H1 (cell line): ENCODE results near the gene MINDY1. TPM values are rescaled to one million over a fixed set of nuclear protein-coding genes. Genes with fewer than 3 reads are reported as not detected.

Experiments
- CTCF ChIA-PET: fragments of 300-600 bp; sonication (Branson Sonifier 250); formaldehyde crosslinking; loops from one replicate; lab custom pipeline; 2021; ENCODE audit not compliant: partially characterized antibody; lab: Charles Lee
- POLR2A ChIA-PET: fragments of 300-600 bp; sonication (Branson Sonifier 250); formaldehyde crosslinking; loops from one replicate; lab custom pipeline; 2021; ENCODE audit warnings: inconsistent platforms; ENCODE audit not compliant: partially characterized antibody; lab: Charles Lee
- DNase-seq, 2 experiments: peaks; one replicate each; pipeline versions ENCODE4 v3.0.0 to v3.0.0-alpha.2; 2010 to 2022; ENCODE audit warnings: low spot score in 2 of 2, low read depth in 1 of 2, mixed read lengths in 1 of 2
- FAIRE-seq: peaks from 2 replicates; lab custom pipeline; 2011; peaks lifted over from hg19 to GRCh38; lab: Jason Lieb, UNC
- H2AFZ ChIP-seq: 2 replicates; pipeline ENCODE4 v1.8.1; 2012; ENCODE audit warnings: low read length, inconsistent platforms
- H2AK5ac ChIP-seq: 2 replicates; pipeline ENCODE4 v1.6.1; 2013; ENCODE audit warnings: low read depth, low read length
- H2BK120ac ChIP-seq: replicated peaks from 2 replicates; pipeline ENCODE3; 2013; ENCODE audit warnings: low read depth, low read length, inconsistent platforms
- H2BK12ac ChIP-seq: 2 replicates; pipeline ENCODE4 v1.6.1; 2013; ENCODE audit warnings: low read depth, low read length
- H2BK15ac ChIP-seq: 2 replicates; pipeline ENCODE4 v1.6.1; 2013; ENCODE audit warnings: low read length
- H2BK20ac ChIP-seq: 2 replicates; pipeline ENCODE4 v1.6.1; 2013; ENCODE audit warnings: low read length
- H2BK5ac ChIP-seq: 2 replicates; pipeline ENCODE4 v1.6.1; 2013; ENCODE audit warnings: low read depth, low read length
- H3K14ac ChIP-seq: 2 replicates; pipeline ENCODE4 v1.6.1; 2013; ENCODE audit warnings: inconsistent platforms; ENCODE audit not compliant: insufficient read length
- H3K18ac ChIP-seq: 2 replicates; pipeline ENCODE4 v1.6.1; 2013; ENCODE audit warnings: low read length; ENCODE audit errors: extremely low read depth
- H3K23ac ChIP-seq: 2 replicates; pipeline ENCODE4 v1.6.1; 2013; ENCODE audit warnings: inconsistent platforms; ENCODE audit not compliant: insufficient read length
- H3K23me2 ChIP-seq: 2 replicates; pipeline ENCODE4 v1.6.1; 2013; ENCODE audit warnings: low read depth, low read length
- H3K27ac ChIP-seq: 2 replicates; pipeline ENCODE4 v1.6.1; 2011; ENCODE audit warnings: low read depth, low read length, inconsistent platforms
- H3K27me3 ChIP-seq, 4 experiments: replicated peaks in 1 of 4; 1 replicate in 1 of 4; 2 replicates in 3 of 4; pipeline versions ENCODE4 v1.6.1 to v1.8.1; 2011 to 2013; ENCODE audit warnings: low read length in 3 of 4, mild to moderate bottlenecking in 3 of 4, inconsistent platforms in 2 of 4, mixed read lengths in 2 of 4, moderate library complexity in 1 of 4; ENCODE audit not compliant: control insufficient read depth in 3 of 4, insufficient read depth in 3 of 4; ENCODE audit errors: extremely low read depth in 1 of 4
- H3K36me3 ChIP-seq, 4 experiments: 2 replicates each; pipeline versions ENCODE4 v1.6.1 to v1.8.1; 2011 to 2013; ENCODE audit warnings: mild to moderate bottlenecking in 4 of 4, low read length in 3 of 4, moderate library complexity in 2 of 4, control low read depth in 1 of 4, inconsistent platforms in 1 of 4; ENCODE audit not compliant: insufficient read depth in 4 of 4, control insufficient read depth in 2 of 4
- H3K4ac ChIP-seq: replicated peaks from 2 replicates; pipeline ENCODE3; 2013; ENCODE audit warnings: low read length, low read depth, mixed read lengths, inconsistent platforms; ENCODE audit not compliant: insufficient read length
- H3K4me1 ChIP-seq, 4 experiments: replicated peaks in 1 of 4; 1 replicate in 1 of 4; 2 replicates in 3 of 4; pipeline versions ENCODE4 v1.6.1 to v1.8.1; 2011 to 2013; ENCODE audit warnings: low read length in 3 of 4, inconsistent platforms in 2 of 4, mixed read lengths in 1 of 4; ENCODE audit not compliant: insufficient read depth in 4 of 4, control insufficient read depth in 3 of 4
- H3K4me2 ChIP-seq, 2 experiments: 2 replicates each; pipeline versions ENCODE4 v1.6.1 to v1.8.1; 2011 to 2013; ENCODE audit warnings: low read depth in 2 of 2, low read length in 2 of 2, control low read depth in 1 of 2, inconsistent platforms in 1 of 2, mild to moderate bottlenecking in 1 of 2; ENCODE audit not compliant: insufficient read depth in 1 of 2
- H3K4me3 ChIP-seq, 4 experiments: fragments of 200-600, 300-600 bp in 1 of 4; sonication (generic), shearing (Covaris generic), sonication (Bioruptor Twin) in 1 of 4; 2 replicates each; pipeline versions ENCODE4 v1.5.1 to v1.8.1; 2011 to 2016; ENCODE audit warnings: low read length in 4 of 4, low read depth in 3 of 4, control low read depth in 2 of 4, inconsistent platforms in 2 of 4, mild to moderate bottlenecking in 2 of 4, mixed read lengths in 1 of 4, moderate library complexity in 1 of 4; ENCODE audit not compliant: insufficient read depth in 2 of 4; ENCODE audit errors: extremely low read depth in 1 of 4
- H3K56ac ChIP-seq: replicated peaks from 2 replicates; pipeline ENCODE3; 2013; ENCODE audit warnings: low read depth, mild to moderate bottlenecking, mixed read lengths, low read length, inconsistent platforms; ENCODE audit not compliant: insufficient read length
- H3K79me1 ChIP-seq: 2 replicates; pipeline ENCODE4 v1.6.1; 2013; ENCODE audit warnings: low read depth, low read length, control low read depth
- H3K79me2 ChIP-seq, 2 experiments: 2 replicates each; pipeline versions ENCODE4 v1.6.1 to v1.8.1; 2012 to 2013; ENCODE audit warnings: low read length in 2 of 2, mild to moderate bottlenecking in 2 of 2, inconsistent platforms in 1 of 2; ENCODE audit not compliant: insufficient read depth in 2 of 2, control insufficient read depth in 1 of 2
- H3K9ac ChIP-seq, 4 experiments: replicated peaks in 1 of 4; 1 replicate in 1 of 4; 2 replicates in 3 of 4; pipeline versions ENCODE4 v1.6.1 to v1.8.1; 2011 to 2013; ENCODE audit warnings: low read depth in 3 of 4, low read length in 3 of 4, control low read depth in 2 of 4, mild to moderate bottlenecking in 2 of 4, moderate library complexity in 2 of 4, inconsistent platforms in 1 of 4; ENCODE audit errors: extremely low read depth in 1 of 4
- H3K9me3 ChIP-seq, 2 experiments: 2 replicates each; pipeline versions ENCODE4 v1.6.1 to v1.8.1; 2012 to 2013; ENCODE audit warnings: mild to moderate bottlenecking in 2 of 2, moderate library complexity in 2 of 2, control low read depth in 1 of 2, inconsistent platforms in 1 of 2, low read depth in 1 of 2, low read length in 1 of 2, mixed read lengths in 1 of 2; ENCODE audit not compliant: insufficient read depth in 2 of 2
- H4K20me1 ChIP-seq, 2 experiments: replicated peaks in 1 of 2; 2 replicates each; pipeline versions ENCODE3 to v1.8.1; 2011 to 2013; ENCODE audit warnings: inconsistent platforms in 2 of 2, low read length in 2 of 2, mild to moderate bottlenecking in 1 of 2; ENCODE audit not compliant: insufficient read depth in 2 of 2, control insufficient read depth in 1 of 2
- H4K5ac ChIP-seq: 2 replicates; pipeline ENCODE4 v1.6.1; 2013; ENCODE audit warnings: low read length, low read depth, mixed read lengths, inconsistent platforms; ENCODE audit not compliant: insufficient read length
- H4K8ac ChIP-seq: 2 replicates; pipeline ENCODE4 v1.8.0; 2013; ENCODE audit warnings: mild to moderate bottlenecking, moderate library complexity, low read length, inconsistent platforms; ENCODE audit not compliant: insufficient read depth; ENCODE audit errors: extremely low read depth
- H4K91ac ChIP-seq: replicated peaks from 2 replicates; pipeline ENCODE3; 2013; ENCODE audit warnings: low read length, mixed read lengths, inconsistent platforms; ENCODE audit not compliant: insufficient read length
- JUND ChIP-seq: IDR thresholded peaks from 2 replicates; pipeline ENCODE4 v1.6.1; 2011; ENCODE audit warnings: mild to moderate bottlenecking, improper control_type of control experiment, low read length
- KDM5A ChIP-seq: fragments of 200-600 bp; IDR thresholded peaks from 2 replicates; pipeline ENCODE4 v1.7.1; 2012; ENCODE audit warnings: mild to moderate bottlenecking, low read length, inconsistent platforms, mixed read lengths
- MAFK ChIP-seq: IDR thresholded peaks from 2 replicates; pipeline ENCODE4 v1.6.1; 2012; ENCODE audit warnings: low read depth, mild to moderate bottlenecking, improper control_type of control experiment, low read length
- NANOG ChIP-seq: IDR thresholded peaks from 2 replicates; pipeline ENCODE4 v1.6.1; 2011; ENCODE audit warnings: low read length, low read depth, mild to moderate bottlenecking, inconsistent platforms; ENCODE audit not compliant: insufficient read depth, poor library complexity, severe bottlenecking
- POLR2AphosphoS5 ChIP-seq: IDR thresholded peaks from 2 replicates; pipeline ENCODE4 v1.6.1; 2011; ENCODE audit warnings: low read depth, low read length
- SIN3A ChIP-seq, 2 experiments: IDR thresholded peaks in 1 of 2; conservative IDR thresholded peaks in 1 of 2; 2 replicates each; pipeline ENCODE4 v1.6.1; 2011 to 2012; ENCODE audit warnings: low read length in 2 of 2, improper control_type of control experiment in 1 of 2, low read depth in 1 of 2, mild to moderate bottlenecking in 1 of 2
- SIX5 ChIP-seq: IDR thresholded peaks from 2 replicates; pipeline ENCODE4 v1.6.1; 2011; ENCODE audit warnings: mild to moderate bottlenecking, low read depth, low read length
- SP2 ChIP-seq: IDR thresholded peaks from 2 replicates; pipeline ENCODE4 v1.6.1; 2012; ENCODE audit warnings: mild to moderate bottlenecking, low read length, inconsistent platforms
- SUZ12 ChIP-seq: fragments of 200-600 bp; sonication (generic); IDR thresholded peaks from 2 replicates; pipeline ENCODE4 v1.6.1; 2012; ENCODE audit warnings: mild to moderate bottlenecking, inconsistent platforms, low read length, moderate library complexity, mixed read lengths
- TAF1 ChIP-seq: IDR thresholded peaks from 2 replicates; pipeline ENCODE4 v1.6.1; 2011; ENCODE audit warnings: mild to moderate bottlenecking, low read depth, low read length
- TAF7 ChIP-seq: optimal IDR thresholded peaks from 2 replicates; pipeline ENCODE3; 2011; ENCODE audit warnings: low read depth, mild to moderate bottlenecking, inconsistent platforms, low read length, moderate library complexity, borderline replicate concordance
- TBP ChIP-seq: IDR thresholded peaks from 2 replicates; pipeline ENCODE4 v1.6.1; 2011; ENCODE audit warnings: low read depth, low read length, improper control_type of control experiment
- WGBS, 2 experiments: shearing (Covaris generic) in 1 of 2; methylation state at CpG; one replicate each; pipeline versions ENCODE4 v1.1.6 to v1.1.7; 2013 to 2015; ENCODE audit warnings: low lambda C conversion rate in 2 of 2, mixed read lengths in 2 of 2, inconsistent platforms in 1 of 2, low coverage in 1 of 2, missing lambda C conversion rate in 1 of 2; ENCODE audit not compliant: insufficient replicate concordance in 2 of 2, insufficient coverage in 1 of 2, insufficient read length in 1 of 2; ENCODE audit errors: extremely low coverage in 1 of 2, missing lambda C conversion rate in 1 of 2; 5-methylcytosine and 5-hydroxymethylcytosine counted together
- polyA plus RNA-seq, 7 experiments: library from polyadenylated mRNA; depleted of rRNA in 3 of 7; stranded (reverse) in 5 of 7; unstranded in 2 of 7; fragments of >200 nt in 5 of 7; fragments of 200-250 nt in 2 of 7; gene quantifications; 1 replicate in 5 of 7; 2 replicates in 1 of 7; 4 replicates in 1 of 7; pipeline versions ENCODE4 v1.2.1 to v1.2.3, GENCODE V29; 2011 to 2013; ENCODE audit warnings: missing spikeins in 2 of 7, mixed read lengths in 2 of 7
- total RNA-seq: library from RNA; stranded (reverse); fragmentation: NEBNext Ultra II Directional; extraction: Animal tissue kit (Norgen Biotek cat#: 25700); gene quantifications from 2 replicates; pipeline ENCODE4 v1.2.1, GENCODE V29; 2021
- TF ChIP-seq, protein P1 (sequence below): IDR thresholded peaks from 2 replicates; pipeline ENCODE4 v1.6.1; 2011; ENCODE audit warnings: low read depth, mild to moderate bottlenecking, low read length; ENCODE audit not compliant: insufficient read depth

The MINDY1 gene
- total and polyA plus RNA-seq, 2 of the 8 experiments (the other 6 are each of a cell fraction or from before 2014, with no cell fraction given) = 10.3 to 11.4 TPM

DNA sequence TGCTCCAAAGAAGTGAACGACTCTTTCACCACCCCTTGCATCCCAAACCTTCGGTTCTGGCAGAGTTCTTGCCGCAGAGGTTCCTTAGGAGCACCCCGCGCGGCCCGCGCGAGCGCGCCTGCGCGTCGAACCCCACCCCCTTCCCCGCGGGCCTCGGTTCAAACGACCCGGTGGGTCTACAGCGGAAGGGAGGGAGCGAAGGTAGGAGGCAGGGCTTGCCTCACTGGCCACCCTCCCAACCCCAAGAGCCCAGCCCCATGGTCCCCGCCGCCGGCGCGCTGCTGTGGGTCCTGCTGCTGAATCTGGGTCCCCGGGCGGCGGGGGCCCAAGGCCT, 40.9 kb upstream of the MINDY1 start, which contains the start of gene C1orf56:
TSS of gene C1orf56 (plus strand) at position 161 of the 334 bp plus-strand sequence. CDS start at position 258, 97 bp downstream.
- H3K9me3 ChIP-seq = no peaks in the 10 kb centered on the region; a peak in 1 of 4 replicates
- H3K36me3 ChIP-seq = peaks cover 2 to 28% (median 6%) of the 10 kb centered on the region in 4 experiments; a peak in 6 of 8 replicates
- H2BK120ac ChIP-seq = peak within 1 kb of the TSS; percentile 16
- H3K23me2 ChIP-seq = peaks cover 8% of the 10 kb centered on the region; the same call in 1 of the 2 replicates
- peak within 1 kb of the TSS; percentile 70 to 96 (median 84) for H3K4me3 ChIP-seq
- WGBS, 2 experiments = 0% methylated on average over 11 of the region's 29 CpGs; no CpG with 5 or more reads in 1 of the 2 experiments
- peak within 1 kb of the TSS; percentile 55; the same call in 1 of the 2 replicates for H2AK5ac ChIP-seq
- CTCF ChIA-PET = interaction anchor here (0.7 to 9.6 kb wide), 18 partner anchors 8 to 222 kb away, joined by 3 to 95 read pairs (median 4); partner anchors contain the start of genes CDC42SE1, MINDY1 and MLLT11
- no peaks in the 10 kb centered on the region for H3K79me1 ChIP-seq
- H2AFZ ChIP-seq = peak within 1 kb of the TSS; percentile 68; the same call in 1 of the 2 replicates
- H4K5ac ChIP-seq = peak within 1 kb of the TSS; percentile 58
- H4K8ac ChIP-seq = peak within 1 kb of the TSS; percentile 95
- no peak for FAIRE-seq
- no peaks in the 10 kb centered on the region for H3K79me2 ChIP-seq
- peak within 1 kb of the TSS; percentile 95 for H3K18ac ChIP-seq
- H2BK12ac ChIP-seq = peak within 1 kb of the TSS; percentile 86
- peak in 1 of 2 experiments; percentile 83 for DNase-seq
- H3K9ac ChIP-seq = peak within 1 kb of the TSS; percentile 64 to 81 (median 74)
- no peak within 1 kb of the TSS for H3K23ac ChIP-seq
- peak within 1 kb of the TSS; percentile 88 for H2BK5ac ChIP-seq
- POLR2A ChIA-PET = interaction anchor here (0.8 to 7.7 kb wide), 18 partner anchors 11 to 234 kb away, joined by 3 to 107 read pairs (median 5); partner anchors contain the start of genes ANXA9, BNIPL, CDC42SE1 and GABPB2
- H3K27ac ChIP-seq = peak within 1 kb of the TSS; percentile 60
- H2BK20ac ChIP-seq = no peak within 1 kb of the TSS
- peak within 1 kb of the TSS; percentile 74 for H3K56ac ChIP-seq
- H3K14ac ChIP-seq = no peak within 1 kb of the TSS
- H4K20me1 ChIP-seq = peaks cover 0 to 3% of the 10 kb centered on the region in 2 experiments
- H3K27me3 ChIP-seq = no peaks in the 10 kb centered on the region
- H2BK15ac ChIP-seq = 0 out of 2 replicates have a peak within 1 kb of the TSS, but pooled peaks have one; percentile 92
- H3K4ac ChIP-seq = peak within 1 kb of the TSS; percentile 64
- H3K4me2 ChIP-seq = peak within 1 kb of the TSS; percentile 92 to 98
- H3K4me1 ChIP-seq = peaks cover 0 to 7% (median 3%) of the 10 kb centered on the region in 4 experiments; a peak in 4 of 7 replicates
- peak within 1 kb of the TSS; percentile 83 for H4K91ac ChIP-seq
- no peak for TF ChIP-seq SP2
- TF ChIP-seq SIN3A (conservative IDR thresholded peaks at IDR 0.05 in 1 of 2, IDR thresholded peaks at IDR 0.05 in 1 of 2; ENCODE audit: low read depth in 1 of 2, low read length in 2 of 2) = no peak
- no peak for TF ChIP-seq NANOG
- TF ChIP-seq TAF7 = peak; percentile 63
- TF ChIP-seq, protein P1, sequence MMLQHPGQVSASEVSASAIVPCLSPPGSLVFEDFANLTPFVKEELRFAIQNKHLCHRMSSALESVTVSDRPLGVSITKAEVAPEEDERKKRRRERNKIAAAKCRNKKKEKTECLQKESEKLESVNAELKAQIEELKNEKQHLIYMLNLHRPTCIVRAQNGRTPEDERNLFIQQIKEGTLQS = no peak
- no peak for TF ChIP-seq JUND
- no peak for TF ChIP-seq SIX5
- TF ChIP-seq SUZ12 = no peak
- TF ChIP-seq KDM5A = no peak
- no peak for TF ChIP-seq MAFK
- peak; percentile 70 for TF ChIP-seq TAF1
- peak; percentile 63; the same call in 1 of the 2 replicates for TF ChIP-seq POLR2AphosphoS5
- peak; percentile 63; the same call in 1 of the 2 replicates for TF ChIP-seq TBP
